Esophagus squamous epithelium (tissue), 5 donors: ENCODE data around the gene ADGRE3. TPM values are rescaled to one million over a fixed set of nuclear protein-coding genes. Genes with fewer than 3 reads are reported as not detected.

ENCODE experiments used
- DNase-seq: peaks from one replicate; lab custom pipeline; 2025; lab: John Stamatoyannopoulos, UW
- H3K27ac ChIP-seq, 4 donors: fragments of 200-600 bp; sonication (generic); one replicate each; pipeline ENCODE4 v1.5.1; 2016 to 2019; ENCODE audit warnings: mild to moderate bottlenecking in 1 of 4
- H3K27me3 ChIP-seq, 4 donors: fragments of 200-600 bp; sonication (generic); 1 replicate in 3 of 4; 2 replicates in 1 of 4; pipeline versions ENCODE4 v1.5.1 to v1.6.0; 2017 to 2021; ENCODE audit warnings: antibody characterized with exemption in 1 of 4
- H3K36me3 ChIP-seq, 3 donors: fragments of 200-600 bp; sonication (generic); one replicate each; pipeline ENCODE4 v1.5.1; 2016 to 2019
- H3K4me1 ChIP-seq, 3 donors: fragments of 200-600 bp; sonication (generic); one replicate each; pipeline ENCODE4 v1.5.1; 2017 to 2019
- H3K4me3 ChIP-seq, 4 donors: fragments of 200-600 bp; sonication (generic); 1 replicate in 3 of 4; 2 replicates in 1 of 4; pipeline ENCODE4 v1.5.1; 2016 to 2019; ENCODE audit warnings: mild to moderate bottlenecking in 2 of 4, moderate library complexity in 1 of 4
- H3K9me3 ChIP-seq, 3 donors: fragments of 200-600 bp; sonication (generic); one replicate each; pipeline ENCODE4 v1.5.1; 2016 to 2019
- CTCF ChIP-seq, 6 experiments: fragments of 450-650 bp in 4 of 6; fragments of 200-600 bp in 2 of 6; sonication (generic) in 2 of 6; IDR thresholded peaks; one replicate each; pipeline ENCODE4 v1.5.1; 2016 to 2019; ENCODE audit warnings: antibody characterized with exemption in 6 of 6, mild to moderate bottlenecking in 4 of 6, moderate library complexity in 4 of 6
- POLR2A ChIP-seq, 4 donors: fragments of 450-650 bp; IDR thresholded peaks; one replicate each; pipeline ENCODE4 v1.6.1; 2017; ENCODE audit warnings: antibody characterized with exemption in 4 of 4, mild to moderate bottlenecking in 4 of 4, moderate library complexity in 3 of 4
- WGBS, 2 donors: methylation state at CpG; one replicate each; pipeline ENCODE4 v1.1.5; 2018; 5-methylcytosine and 5-hydroxymethylcytosine counted together
- intact Hi-C: fragments of 100-400 bp; cut with DNase I; formaldehyde crosslinking; loops from one replicate; pipeline ENCODE4 v1.15.0; 2022
- total RNA-seq, 4 donors: library from RNA; depleted of rRNA; stranded (reverse); fragments of >200 nt; gene quantifications; one replicate each; pipeline ENCODE4 v1.1.0, GENCODE V29; 2016
- donor health status: DM: yes; HTN: yes; CAD: no.

ADGRE3 gene
- total RNA-seq, 4 donors from 2014 or later = 0.29 TPM; not detected in 3

- H3K4me1 ChIP-seq = no peaks in the 10 kb centered on the region
- no peak overlapping the region for H3K27ac ChIP-seq
- no peak overlapping the region for H3K4me3 ChIP-seq
- intact Hi-C loops = no loop called here
- TF ChIP-seq CTCF (IDR thresholded peaks at IDR 0.05) = no peak
- TF ChIP-seq POLR2A (IDR thresholded peaks at IDR 0.05) = no peak
- no peaks in the 10 kb centered on the region for H3K9me3 ChIP-seq
- no peaks in the 10 kb centered on the region for H3K36me3 ChIP-seq
- H3K27me3 ChIP-seq = peaks cover 0 to 14% (median 0%) of the 10 kb centered on the region in 4 donors
- DNase-seq = no peak
- 80 to 89% methylated on average over 2 of the region's 2 CpGs for WGBS, 2 donors
Measured at GRCh38 chr19:14682084-14682483, 7.4 kb upstream of the ADGRE3 start.

- TF ChIP-seq POLR2A (IDR thresholded peaks at IDR 0.05) = no peak
- TF ChIP-seq CTCF (IDR thresholded peaks at IDR 0.05) = no peak
- peaks cover 0 to 33% (median 0%) of the 10 kb centered on the region in 4 donors for H3K27me3 ChIP-seq
- no peak for DNase-seq
- 81 to 87% methylated on average over 9 of the region's 9 CpGs for WGBS, 2 donors
- H3K4me1 ChIP-seq = no peaks in the 10 kb centered on the region
- no peak overlapping the region for H3K4me3 ChIP-seq
- no peaks in the 10 kb centered on the region for H3K36me3 ChIP-seq
- no peak overlapping the region for H3K27ac ChIP-seq
- no peaks in the 10 kb centered on the region for H3K9me3 ChIP-seq
- intact Hi-C loops = no loop called here
Measured at GRCh38 chr19:14678199-14678598, 3.6 kb upstream of the ADGRE3 start.

- H3K9me3 ChIP-seq = no peaks in the 10 kb centered on the region
- no peak for DNase-seq
- WGBS, 2 donors = 81 to 83% methylated on average over 6 of the region's 6 CpGs
- TF ChIP-seq CTCF (IDR thresholded peaks at IDR 0.05) (no peak), POLR2A (IDR thresholded peaks at IDR 0.05) (no peak)
- peaks cover 0 to 34% (median 0%) of the 10 kb centered on the region in 4 donors for H3K27me3 ChIP-seq
- intact Hi-C loops = no loop called here
- H3K4me1 ChIP-seq = no peaks in the 10 kb centered on the region
- no peaks in the 10 kb centered on the region for H3K36me3 ChIP-seq
- H3K4me3 ChIP-seq = no peak overlapping the region
- H3K27ac ChIP-seq = no peak overlapping the region
Measured at GRCh38 chr19:14677464-14677863, 2.8 kb upstream of the ADGRE3 start.

- Histone ChIP-seq H3K9me3 (no peaks in the 10 kb centered on the region), H3K4me1 (no peaks in the 10 kb centered on the region), H3K4me3 (no peak overlapping the region), H3K27ac (no peak overlapping the region), H3K36me3 (no peaks in the 10 kb centered on the region), H3K27me3 (peaks cover 0 to 36% (median 0%) of the 10 kb centered on the region in 4 donors)
- no peak for DNase-seq
- 76 to 78% methylated on average over 10 of the region's 10 CpGs for WGBS, 2 donors
- TF ChIP-seq CTCF (IDR thresholded peaks at IDR 0.05) (no peak), POLR2A (IDR thresholded peaks at IDR 0.05) (no peak)
- intact Hi-C loops = no loop called here
Measured at GRCh38 chr19:14676762-14677161, 2.1 kb upstream of the ADGRE3 start.

GRCh38 chr19:14673088-14673487 is 1.6 kb downstream of the ADGRE3 start:
- no peak for TF ChIP-seq CTCF (IDR thresholded peaks at IDR 0.05)
- TF ChIP-seq POLR2A (IDR thresholded peaks at IDR 0.05) = no peak
- peaks cover 0 to 38% (median 0%) of the 10 kb centered on the region in 4 donors for H3K27me3 ChIP-seq
- no peaks in the 10 kb centered on the region for H3K4me1 ChIP-seq
- no peak overlapping the region for H3K4me3 ChIP-seq
- DNase-seq = no peak
- H3K36me3 ChIP-seq = no peaks in the 10 kb centered on the region
- intact Hi-C loops = no loop called here
- peaks cover 0 to 17% (median 0%) of the 10 kb centered on the region in 3 donors for H3K9me3 ChIP-seq
- H3K27ac ChIP-seq = no peak overlapping the region
- WGBS, 2 donors = 56 to 74% methylated on average over 1 of the region's 1 CpG
